Liver (tissue), 3 donors: ENCODE measurements around the gene PDZD2.

Experiments used
- RAD21 ChIP-seq, 2 donors: IDR thresholded peaks; 2 replicates each; pipeline ENCODE4 v1.6.1; 2016; ENCODE audit warnings: antibody characterized with exemption in 2 of 2, mild to moderate bottlenecking in 2 of 2
- TF ChIP-seq, protein P1 (sequence below): fragments of 150-350 bp; IDR thresholded peaks from 2 replicates; pipeline ENCODE4 v1.5.1; 2017; ENCODE audit warnings: improper control_type of control experiment, low read depth, low read length; ENCODE audit not compliant: missing input control
- donor health status: healthy.
- donor health status: healthy.

DNA sequence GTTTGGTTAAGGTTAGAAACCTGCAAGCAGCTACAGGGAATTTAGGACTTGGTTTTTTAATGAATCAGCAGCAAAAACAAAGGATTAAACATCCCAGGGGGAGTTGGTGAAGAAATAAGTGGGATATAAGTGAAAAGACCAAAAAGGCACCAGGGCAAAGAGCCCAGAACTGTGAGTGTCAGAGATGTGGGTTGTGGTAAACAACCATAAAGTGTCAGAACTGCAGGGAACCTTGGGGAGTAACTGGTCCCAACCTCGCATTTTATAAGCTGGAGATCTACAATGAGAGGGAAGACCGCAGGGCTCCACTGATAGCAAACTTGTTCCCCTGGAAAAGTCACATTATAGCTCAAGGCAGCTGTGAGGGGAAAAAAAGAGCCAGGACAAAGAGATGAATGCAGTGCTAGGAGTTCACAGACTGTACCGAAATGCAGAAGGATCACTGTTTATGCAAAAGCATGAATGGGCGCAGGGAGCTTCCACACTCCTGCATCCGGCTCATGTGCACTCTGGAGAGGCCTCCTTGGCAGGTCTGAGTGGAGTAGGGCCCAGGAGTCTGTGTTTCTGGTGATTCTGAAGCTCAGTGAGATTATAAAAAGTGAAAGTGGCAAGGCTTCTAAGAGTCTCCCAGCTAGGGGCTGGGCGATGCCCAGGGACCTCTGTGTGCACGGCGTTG, 378.9 kb downstream of the PDZD2 start:
- TF ChIP-seq, protein P1, sequence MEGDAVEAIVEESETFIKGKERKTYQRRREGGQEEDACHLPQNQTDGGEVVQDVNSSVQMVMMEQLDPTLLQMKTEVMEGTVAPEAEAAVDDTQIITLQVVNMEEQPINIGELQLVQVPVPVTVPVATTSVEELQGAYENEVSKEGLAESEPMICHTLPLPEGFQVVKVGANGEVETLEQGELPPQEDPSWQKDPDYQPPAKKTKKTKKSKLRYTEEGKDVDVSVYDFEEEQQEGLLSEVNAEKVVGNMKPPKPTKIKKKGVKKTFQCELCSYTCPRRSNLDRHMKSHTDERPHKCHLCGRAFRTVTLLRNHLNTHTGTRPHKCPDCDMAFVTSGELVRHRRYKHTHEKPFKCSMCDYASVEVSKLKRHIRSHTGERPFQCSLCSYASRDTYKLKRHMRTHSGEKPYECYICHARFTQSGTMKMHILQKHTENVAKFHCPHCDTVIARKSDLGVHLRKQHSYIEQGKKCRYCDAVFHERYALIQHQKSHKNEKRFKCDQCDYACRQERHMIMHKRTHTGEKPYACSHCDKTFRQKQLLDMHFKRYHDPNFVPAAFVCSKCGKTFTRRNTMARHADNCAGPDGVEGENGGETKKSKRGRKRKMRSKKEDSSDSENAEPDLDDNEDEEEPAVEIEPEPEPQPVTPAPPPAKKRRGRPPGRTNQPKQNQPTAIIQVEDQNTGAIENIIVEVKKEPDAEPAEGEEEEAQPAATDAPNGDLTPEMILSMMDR = no peak
- TF ChIP-seq RAD21 (IDR thresholded peaks at IDR 0.05) = no peak
